Prostate gland (tissue), 2 donors: ENCODE data around the gene STUB1. TPM values are rescaled to one million over a fixed set of nuclear protein-coding genes. Genes with fewer than 3 reads are reported as not detected.

ENCODE experiments used
- DNase-seq: peaks from one replicate; pipeline ENCODE4 v3.0.0-alpha.2; 2019; ENCODE audit warnings: low spot score
- H3K27ac ChIP-seq, 2 donors: fragments of 200-600 bp; sonication (generic); 2 replicates each; pipeline ENCODE4 v1.5.1; 2017 to 2019
- H3K27me3 ChIP-seq: fragments of 200-600 bp; sonication (generic); replicated peaks from 2 replicates; pipeline ENCODE4 v1.5.1; 2019; ENCODE audit not compliant: insufficient read depth
- H3K36me3 ChIP-seq, 2 donors: fragments of 200-600 bp; sonication (generic); 1 replicate in 1 of 2; 2 replicates in 1 of 2; pipeline versions ENCODE4 v1.5.1 to v1.8.1; 2017 to 2019
- H3K4me1 ChIP-seq: fragments of 200-600 bp; sonication (generic); replicated peaks from 2 replicates; pipeline ENCODE4 v1.5.1; 2019
- H3K4me3 ChIP-seq, 2 donors: fragments of 200-600 bp; sonication (generic); 2 replicates each; pipeline ENCODE4 v1.5.1; 2017 to 2019
- H3K9me3 ChIP-seq: fragments of 200-600 bp; sonication (generic); 2 replicates; pipeline ENCODE4 v1.5.1; 2017
- POLR2A ChIP-seq: fragments of 450-650 bp; IDR thresholded peaks from one replicate; pipeline ENCODE4 v1.6.1; 2016; ENCODE audit warnings: antibody characterized with exemption, mild to moderate bottlenecking
- POLR2AphosphoS5 ChIP-seq: sonication (generic); formaldehyde crosslinking; IDR thresholded peaks from one replicate; pipeline ENCODE4 v1.6.1; 2017; ENCODE audit warnings: antibody characterized with exemption
- WGBS: methylation state at CpG from one replicate; pipeline ENCODE4 v1.1.5; 2018; 5-methylcytosine and 5-hydroxymethylcytosine counted together
- intact Hi-C: fragments of 100-400 bp; cut with DNase I; formaldehyde crosslinking; loops from one replicate; pipeline ENCODE4 v1.14.2; 2022
- total RNA-seq, 2 donors: library from RNA; depleted of rRNA; stranded (reverse); fragments of >200 nt; gene quantifications; one replicate each; pipeline ENCODE4 v1.1.0, GENCODE V29; 2016
- TF ChIP-seq, protein P1 (sequence below), 4 experiments: fragments of 200-600 bp in 2 of 4; fragments of 450-650 bp in 2 of 4; sonication (generic) in 2 of 4; IDR thresholded peaks; 1 replicate in 3 of 4; 2 replicates in 1 of 4; pipeline ENCODE4 v1.5.1; 2016 to 2019; ENCODE audit warnings: antibody characterized with exemption in 4 of 4, mild to moderate bottlenecking in 2 of 4, moderate library complexity in 2 of 4

Gene STUB1
- total RNA-seq, 2 donors from 2014 or later, result 173 to 255 TPM

GRCh38 chr16:644556-644955 lies 35.7 kb upstream of the STUB1 start:
- WGBS, result 93% methylated on average over 12 of the region's 12 CpGs
- H3K9me3 ChIP-seq, result no peaks in the 10 kb centered on the region
- H3K4me3 ChIP-seq, result no peak overlapping the region
- no peaks in the 10 kb centered on the region for H3K27me3 ChIP-seq
- no peak for DNase-seq
- TF ChIP-seq POLR2A (no peak), POLR2AphosphoS5 (no peak)
- TF ChIP-seq, protein P1, sequence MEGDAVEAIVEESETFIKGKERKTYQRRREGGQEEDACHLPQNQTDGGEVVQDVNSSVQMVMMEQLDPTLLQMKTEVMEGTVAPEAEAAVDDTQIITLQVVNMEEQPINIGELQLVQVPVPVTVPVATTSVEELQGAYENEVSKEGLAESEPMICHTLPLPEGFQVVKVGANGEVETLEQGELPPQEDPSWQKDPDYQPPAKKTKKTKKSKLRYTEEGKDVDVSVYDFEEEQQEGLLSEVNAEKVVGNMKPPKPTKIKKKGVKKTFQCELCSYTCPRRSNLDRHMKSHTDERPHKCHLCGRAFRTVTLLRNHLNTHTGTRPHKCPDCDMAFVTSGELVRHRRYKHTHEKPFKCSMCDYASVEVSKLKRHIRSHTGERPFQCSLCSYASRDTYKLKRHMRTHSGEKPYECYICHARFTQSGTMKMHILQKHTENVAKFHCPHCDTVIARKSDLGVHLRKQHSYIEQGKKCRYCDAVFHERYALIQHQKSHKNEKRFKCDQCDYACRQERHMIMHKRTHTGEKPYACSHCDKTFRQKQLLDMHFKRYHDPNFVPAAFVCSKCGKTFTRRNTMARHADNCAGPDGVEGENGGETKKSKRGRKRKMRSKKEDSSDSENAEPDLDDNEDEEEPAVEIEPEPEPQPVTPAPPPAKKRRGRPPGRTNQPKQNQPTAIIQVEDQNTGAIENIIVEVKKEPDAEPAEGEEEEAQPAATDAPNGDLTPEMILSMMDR (IDR thresholded peaks at IDR 0.05), result no peak
- intact Hi-C loops, result no loop called here
- peaks cover 19% of the 10 kb centered on the region for H3K4me1 ChIP-seq
- H3K27ac ChIP-seq, result no peak overlapping the region
- H3K36me3 ChIP-seq, result no peaks in the 10 kb centered on the region

- WGBS, result 75% methylated on average over 31 of the region's 32 CpGs
- H3K36me3 ChIP-seq, result no peaks in the 10 kb centered on the region
- H3K27ac ChIP-seq, result no peak overlapping the region
- no peak overlapping the region for H3K4me3 ChIP-seq
- H3K4me1 ChIP-seq, result peaks cover 24% of the 10 kb centered on the region
- H3K27me3 ChIP-seq, result no peaks in the 10 kb centered on the region
- TF ChIP-seq POLR2A, result no peak
- TF ChIP-seq POLR2AphosphoS5, result no peak
- TF ChIP-seq, protein P1 (IDR thresholded peaks at IDR 0.05), result no peak
- H3K9me3 ChIP-seq, result no peaks in the 10 kb centered on the region
- intact Hi-C loops, result no loop called here
- DNase-seq, result no peak
Observed at GRCh38 chr16:645852-646678, 34.1 kb upstream of the STUB1 start.

DNA sequence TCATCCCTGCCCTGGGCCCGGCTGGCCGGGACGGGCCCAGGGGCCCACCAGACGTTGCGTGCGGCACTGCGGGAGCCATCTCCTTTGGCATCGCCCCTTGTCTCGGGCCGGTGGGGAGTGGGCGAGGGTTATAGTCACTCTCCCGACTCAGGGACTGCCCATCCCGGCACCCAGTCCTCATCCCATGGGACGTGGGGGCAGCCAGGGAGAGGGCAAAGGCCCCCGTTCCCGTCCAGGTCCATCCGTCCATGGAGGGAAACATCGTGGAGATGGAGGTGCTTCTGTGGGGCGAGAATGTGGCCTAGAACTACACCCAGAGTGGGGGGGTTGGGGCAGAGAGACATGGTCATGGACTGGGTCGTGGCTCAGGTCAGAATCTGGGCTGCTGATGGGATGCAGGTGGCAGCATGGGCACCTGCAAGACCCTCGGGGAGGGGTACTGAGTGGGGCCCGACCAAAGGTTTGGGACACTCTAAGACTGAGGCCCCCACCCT lies 33.5 kb upstream of the STUB1 start:
- Histone ChIP-seq H3K36me3 (no peaks in the 10 kb centered on the region), H3K4me1 (peaks cover 24% of the 10 kb centered on the region), H3K27me3 (no peaks in the 10 kb centered on the region), H3K4me3 (no peak overlapping the region), H3K27ac (no peak overlapping the region), H3K9me3 (no peaks in the 10 kb centered on the region)
- no peak for DNase-seq
- TF ChIP-seq POLR2A (no peak), POLR2AphosphoS5 (no peak)
- TF ChIP-seq, protein P1 (IDR thresholded peaks at IDR 0.05), result no peak
- 82% methylated on average over 13 of the region's 22 CpGs for WGBS
- intact Hi-C loops, result no loop called here

DNA sequence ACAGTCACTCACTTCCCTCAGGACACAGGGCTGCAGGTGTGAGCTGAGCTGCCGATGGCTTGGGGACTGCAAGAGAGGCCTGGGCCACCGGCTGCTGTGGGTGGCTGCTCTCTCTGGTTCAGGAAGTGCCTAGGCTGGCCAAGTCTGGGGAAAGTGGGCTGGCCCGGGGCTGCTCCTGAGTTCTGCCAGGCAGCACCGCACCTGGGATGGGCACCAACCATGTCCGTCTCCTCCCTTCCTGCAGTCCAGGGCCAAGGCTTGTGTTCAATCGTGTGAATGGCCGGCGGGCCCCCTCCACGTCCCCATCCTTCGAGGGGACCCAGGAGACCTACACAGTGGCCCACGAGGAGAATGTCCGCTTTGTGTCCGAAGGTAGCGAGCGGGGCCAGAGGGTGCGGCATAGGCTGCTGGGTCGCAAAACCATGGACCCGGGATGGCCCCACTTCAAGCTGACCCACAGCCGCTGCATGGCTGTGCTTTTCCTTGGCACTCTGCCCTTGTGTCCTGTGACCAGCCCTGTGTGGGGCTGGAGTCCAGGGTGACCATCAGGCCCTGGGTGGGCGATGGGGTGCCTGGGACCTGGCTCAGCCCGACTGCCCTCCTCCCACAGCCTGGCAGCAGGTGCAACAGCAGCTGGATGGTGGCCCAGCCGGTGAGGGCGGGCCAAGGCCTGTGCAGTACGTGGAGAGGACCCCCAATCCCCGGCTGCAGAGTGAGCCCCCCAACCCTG lies 32.9 kb upstream of the STUB1 start:
- H3K4me3 ChIP-seq, result no peak overlapping the region
- no peaks in the 10 kb centered on the region for H3K9me3 ChIP-seq
- WGBS, result 81% methylated on average over 19 of the region's 25 CpGs
- H3K27ac ChIP-seq, result peak overlapping the region in 1 of 2 donors; percentile 74
- H3K36me3 ChIP-seq, result no peaks in the 10 kb centered on the region
- TF ChIP-seq, protein P1 (IDR thresholded peaks at IDR 0.05), result no peak
- TF ChIP-seq POLR2AphosphoS5, result no peak
- no peak for TF ChIP-seq POLR2A
- intact Hi-C loops, result no loop called here
- H3K4me1 ChIP-seq, result peaks cover 24% of the 10 kb centered on the region
- DNase-seq, result no peak
- no peaks in the 10 kb centered on the region for H3K27me3 ChIP-seq
